Erythroblast (primary cell): Measurements from ENCODE around the gene STRBP.

ENCODE experiments used
- GATA1 ChIP-seq: IDR thresholded peaks from 2 replicates; pipeline ENCODE4 v1.6.1; 2011; ENCODE audit warnings: low read depth, mild to moderate bottlenecking, control low read depth, low read length, moderate library complexity
- POLR2A ChIP-seq: IDR thresholded peaks from 2 replicates; pipeline ENCODE4 v1.6.1; 2011; ENCODE audit warnings: mild to moderate bottlenecking, low read length

- no peak for TF ChIP-seq POLR2A
- TF ChIP-seq GATA1 = no peak
Observed at GRCh38 chr9:123251741-123252140, 16.6 kb downstream of the STRBP start.
